ENCODE data around the gene ABHD15.

ABHD15 gene, protein sequence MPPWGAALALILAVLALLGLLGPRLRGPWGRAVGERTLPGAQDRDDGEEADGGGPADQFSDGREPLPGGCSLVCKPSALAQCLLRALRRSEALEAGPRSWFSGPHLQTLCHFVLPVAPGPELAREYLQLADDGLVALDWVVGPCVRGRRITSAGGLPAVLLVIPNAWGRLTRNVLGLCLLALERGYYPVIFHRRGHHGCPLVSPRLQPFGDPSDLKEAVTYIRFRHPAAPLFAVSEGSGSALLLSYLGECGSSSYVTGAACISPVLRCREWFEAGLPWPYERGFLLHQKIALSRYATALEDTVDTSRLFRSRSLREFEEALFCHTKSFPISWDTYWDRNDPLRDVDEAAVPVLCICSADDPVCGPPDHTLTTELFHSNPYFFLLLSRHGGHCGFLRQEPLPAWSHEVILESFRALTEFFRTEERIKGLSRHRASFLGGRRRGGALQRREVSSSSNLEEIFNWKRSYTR

DNA sequence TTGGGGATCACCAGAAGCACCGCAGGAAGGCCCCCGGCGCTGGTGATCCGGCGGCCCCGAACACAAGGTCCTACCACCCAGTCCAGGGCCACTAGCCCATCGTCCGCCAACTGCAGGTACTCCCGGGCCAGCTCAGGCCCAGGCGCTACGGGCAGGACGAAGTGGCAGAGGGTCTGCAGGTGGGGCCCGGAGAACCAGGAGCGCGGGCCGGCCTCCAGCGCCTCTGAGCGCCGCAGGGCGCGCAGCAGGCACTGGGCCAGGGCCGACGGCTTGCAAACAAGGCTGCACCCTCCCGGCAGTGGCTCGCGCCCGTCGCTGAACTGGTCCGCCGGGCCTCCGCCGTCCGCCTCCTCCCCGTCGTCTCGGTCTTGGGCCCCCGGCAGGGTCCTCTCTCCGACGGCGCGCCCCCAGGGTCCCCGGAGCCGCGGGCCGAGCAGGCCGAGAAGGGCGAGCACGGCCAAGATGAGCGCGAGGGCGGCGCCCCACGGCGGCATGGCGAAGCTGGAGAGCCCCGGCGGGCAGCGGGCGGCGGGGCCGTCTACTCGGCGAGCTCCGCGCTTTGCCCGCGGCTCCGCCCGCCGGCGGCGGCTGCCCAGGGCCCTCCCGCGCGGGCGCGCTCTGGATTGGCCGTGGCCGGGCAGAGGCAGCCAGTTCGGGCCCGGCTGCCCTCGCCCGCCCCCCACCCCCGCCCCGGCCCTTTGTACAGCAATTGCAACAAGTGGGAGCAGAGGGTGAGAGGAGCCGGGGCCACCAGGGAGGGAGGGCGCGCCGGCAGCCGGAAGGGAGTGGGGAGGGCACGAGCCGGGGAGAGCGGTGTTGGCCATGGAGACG, at the start of gene ABHD15:
Gene ABHD15, minus strand, starts transcription at position 565 of the 831 bp plus-strand sequence. Its CDS starts 71 bp downstream, at position 494.
- DNase-seq: peak; percentile 50 to 66

DNA sequence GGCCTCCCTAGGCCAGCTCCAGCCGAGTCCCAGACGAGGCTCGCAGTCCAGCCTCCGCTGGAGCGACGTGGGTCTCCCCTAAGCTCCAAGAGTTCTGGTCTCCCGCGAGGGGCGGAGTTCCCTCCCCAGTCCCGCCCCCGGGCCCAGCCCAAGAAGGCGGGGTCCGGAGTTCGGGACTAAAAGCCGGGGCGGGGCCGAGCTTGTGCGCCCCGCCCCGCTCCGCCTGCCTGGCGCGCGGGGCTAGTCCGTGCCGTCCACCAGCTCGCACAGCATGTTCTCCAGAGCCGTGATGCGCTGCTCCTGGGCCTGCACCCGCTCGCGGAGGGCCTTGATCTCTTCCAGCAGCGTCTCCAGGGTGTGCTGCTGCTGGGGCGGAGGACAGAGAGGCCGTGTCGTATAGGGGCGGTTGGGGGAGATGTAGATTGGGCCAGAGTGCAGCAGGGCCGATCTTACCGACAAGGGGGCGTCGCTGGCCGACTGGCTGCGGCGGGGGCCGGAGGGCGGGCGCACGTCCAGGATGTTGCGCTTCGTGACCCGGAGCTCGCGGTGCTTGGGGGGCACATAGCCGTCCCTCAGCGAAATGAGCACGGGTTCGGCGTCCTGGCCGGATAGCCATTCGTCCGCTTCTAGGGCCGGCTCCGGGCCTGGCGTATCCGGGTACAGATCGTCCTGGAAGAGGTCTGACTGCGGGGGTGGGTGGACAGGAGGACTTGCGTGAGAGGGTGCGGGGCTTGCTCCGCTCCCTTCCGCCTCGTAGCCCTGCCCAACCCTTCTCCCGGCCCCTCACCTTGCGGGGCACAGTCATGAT, 48.9 kb upstream of the ABHD15 start:
- DNase-seq: peak; percentile 87 to 90

DNA sequence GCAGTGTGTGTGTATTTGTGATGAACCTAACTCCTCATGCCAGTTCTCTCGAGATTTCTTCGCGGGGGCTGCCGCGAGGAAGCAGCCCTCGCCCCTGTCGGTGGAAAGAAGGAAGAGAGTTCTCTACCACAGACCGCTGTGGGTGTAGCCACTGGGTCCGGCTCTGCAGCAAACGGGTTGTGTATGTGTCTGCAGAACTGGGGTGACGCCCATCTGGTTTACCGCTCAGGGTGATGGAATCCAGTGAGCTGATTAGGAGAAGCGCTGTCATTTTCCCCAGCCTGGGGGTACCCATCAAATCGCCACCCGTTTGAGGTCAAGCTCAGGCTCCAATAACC, 48.2 kb upstream of the ABHD15 start:
- peak; percentile 63 to 68 for DNase-seq

DNA sequence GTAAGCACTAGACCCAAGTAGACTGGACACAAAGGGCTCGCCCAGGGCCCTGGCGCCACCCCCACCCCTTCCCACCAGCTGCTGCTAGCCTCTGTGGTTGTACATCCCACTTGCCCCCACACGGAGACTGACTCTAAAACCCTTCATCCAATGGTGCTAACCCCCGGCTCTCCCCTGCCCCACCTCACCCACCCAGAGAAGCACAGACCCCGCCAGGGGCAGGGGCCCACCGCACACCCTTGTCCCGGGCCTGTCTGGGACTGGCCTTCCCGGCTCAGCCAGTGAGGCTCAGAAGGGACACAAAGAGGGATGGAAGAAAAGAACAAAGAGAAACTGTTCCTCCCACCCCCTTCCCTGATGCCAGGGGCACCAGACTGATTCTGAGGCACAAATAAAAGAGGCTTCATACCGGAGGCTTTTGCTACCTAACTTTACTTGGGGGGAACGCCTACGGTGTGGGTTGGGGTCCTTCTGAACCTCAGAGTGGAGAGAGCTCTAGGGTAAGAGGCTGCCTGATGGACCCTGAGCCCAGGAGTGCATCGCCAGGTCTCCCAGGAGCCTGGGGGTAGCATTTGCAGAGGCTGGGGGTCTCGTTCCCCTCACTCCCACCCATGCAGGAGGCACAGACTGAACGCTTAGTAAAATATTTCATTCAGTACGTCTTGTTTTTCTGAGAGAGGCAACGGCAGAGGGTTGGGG, 47.7 kb upstream of the ABHD15 start:
- peak; percentile 41 to 54 for DNase-seq

DNA sequence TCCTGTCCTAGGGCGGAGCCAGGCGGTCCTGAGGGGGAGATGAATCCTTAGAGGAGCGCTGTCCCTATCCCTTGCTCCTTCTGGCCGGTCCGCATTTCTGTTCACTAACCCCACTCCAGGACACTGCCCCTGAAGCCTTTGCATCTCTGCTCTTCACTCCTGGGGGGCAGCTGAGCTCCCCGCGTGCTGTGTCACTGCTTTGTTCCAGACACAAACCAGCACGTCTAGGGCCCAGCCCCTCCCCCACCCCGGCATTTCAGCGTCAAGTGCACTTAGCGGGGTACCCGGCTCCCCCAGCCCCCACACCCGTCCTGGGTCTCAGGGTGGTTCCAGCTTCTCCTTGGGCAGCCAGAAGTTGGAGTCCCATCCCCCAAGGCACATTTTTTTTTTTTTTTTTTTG, 47.0 kb upstream of the ABHD15 start:
- no peak for DNase-seq

DNA sequence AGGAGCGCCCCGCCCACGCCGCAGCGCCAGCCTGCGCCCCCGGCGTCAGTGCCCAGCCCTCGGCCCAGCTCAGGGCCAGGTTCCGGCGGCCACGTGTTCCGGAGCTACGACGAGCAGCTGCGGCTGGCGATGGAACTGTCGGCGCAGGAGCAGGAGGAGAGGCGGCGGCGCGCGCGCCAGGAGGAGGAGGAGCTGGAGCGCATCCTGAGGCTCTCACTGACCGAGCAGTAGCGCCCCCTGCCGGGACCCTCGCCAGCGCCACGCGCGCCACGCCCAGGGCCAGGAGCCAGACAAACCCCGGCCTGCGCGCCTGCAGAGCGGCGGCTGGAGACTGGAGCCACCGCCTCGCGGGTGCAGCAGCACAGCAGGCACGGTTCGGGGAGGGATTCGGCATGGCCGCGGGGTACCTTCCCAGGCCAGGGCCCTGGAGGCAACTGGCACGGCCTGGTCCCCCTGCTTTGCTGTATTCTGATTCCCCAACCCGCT, 46.6 kb upstream of the ABHD15 start:
- DNase-seq: peak; percentile 70 to 90

DNA sequence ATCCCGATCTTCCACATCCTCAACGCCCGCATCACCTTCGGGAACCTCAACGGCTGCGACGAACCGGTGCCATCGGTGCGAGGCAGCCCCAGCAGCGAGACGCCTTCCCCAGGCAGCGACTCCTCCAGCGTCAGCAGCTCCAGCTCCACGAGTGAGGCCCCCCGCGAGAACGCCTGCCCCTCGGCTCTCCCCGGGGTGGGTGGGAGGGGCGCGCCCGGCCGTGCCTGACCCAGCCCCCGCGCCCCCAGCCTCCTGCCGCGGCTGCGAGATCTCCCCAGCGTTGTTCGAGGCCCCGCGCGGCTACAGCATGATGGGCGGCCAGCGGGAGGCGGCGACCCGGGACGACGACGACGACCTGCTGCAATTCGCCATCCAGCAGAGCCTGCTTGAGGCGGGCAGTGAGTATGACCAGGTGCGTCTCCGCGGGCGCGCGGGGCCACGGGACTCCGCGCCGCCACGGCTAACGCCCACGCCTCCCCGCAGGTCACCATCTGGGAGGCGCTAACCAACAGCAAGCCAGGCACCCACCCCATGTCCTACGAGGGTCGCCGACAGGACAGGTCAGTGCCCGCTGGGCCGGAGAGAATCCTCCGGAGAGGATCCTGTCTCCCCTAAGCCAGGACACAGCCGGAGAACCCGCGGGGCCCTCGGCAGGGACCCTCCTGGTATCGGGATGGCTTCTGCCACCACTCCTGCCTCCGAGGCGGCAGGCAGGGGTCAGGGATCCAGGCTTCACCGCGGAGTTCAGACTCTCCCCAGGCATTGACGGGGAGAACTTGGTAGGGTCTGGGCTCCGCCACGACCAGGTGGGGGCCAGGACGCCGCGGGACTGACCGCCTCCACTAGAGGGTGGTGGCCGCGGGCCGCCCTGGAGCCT, 45.8 kb upstream of the ABHD15 start:
- DNase-seq: no peak

DNA sequence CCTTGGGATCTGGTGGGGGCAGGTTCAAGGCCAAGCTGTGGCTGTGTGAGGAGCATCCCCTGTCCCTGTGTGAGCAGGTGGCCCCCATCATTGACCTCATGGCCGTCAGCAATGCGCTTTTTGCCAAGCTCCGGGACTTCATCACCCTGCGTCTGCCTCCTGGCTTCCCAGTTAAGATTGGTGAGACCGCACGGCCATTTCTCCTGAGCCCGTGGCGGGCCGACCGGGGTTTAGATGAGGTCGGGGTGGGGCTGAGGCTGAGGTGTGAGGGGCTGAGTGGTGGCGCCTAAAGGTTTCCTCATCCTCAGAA, 45.2 kb upstream of the ABHD15 start:
- DNase-seq: no peak

DNA sequence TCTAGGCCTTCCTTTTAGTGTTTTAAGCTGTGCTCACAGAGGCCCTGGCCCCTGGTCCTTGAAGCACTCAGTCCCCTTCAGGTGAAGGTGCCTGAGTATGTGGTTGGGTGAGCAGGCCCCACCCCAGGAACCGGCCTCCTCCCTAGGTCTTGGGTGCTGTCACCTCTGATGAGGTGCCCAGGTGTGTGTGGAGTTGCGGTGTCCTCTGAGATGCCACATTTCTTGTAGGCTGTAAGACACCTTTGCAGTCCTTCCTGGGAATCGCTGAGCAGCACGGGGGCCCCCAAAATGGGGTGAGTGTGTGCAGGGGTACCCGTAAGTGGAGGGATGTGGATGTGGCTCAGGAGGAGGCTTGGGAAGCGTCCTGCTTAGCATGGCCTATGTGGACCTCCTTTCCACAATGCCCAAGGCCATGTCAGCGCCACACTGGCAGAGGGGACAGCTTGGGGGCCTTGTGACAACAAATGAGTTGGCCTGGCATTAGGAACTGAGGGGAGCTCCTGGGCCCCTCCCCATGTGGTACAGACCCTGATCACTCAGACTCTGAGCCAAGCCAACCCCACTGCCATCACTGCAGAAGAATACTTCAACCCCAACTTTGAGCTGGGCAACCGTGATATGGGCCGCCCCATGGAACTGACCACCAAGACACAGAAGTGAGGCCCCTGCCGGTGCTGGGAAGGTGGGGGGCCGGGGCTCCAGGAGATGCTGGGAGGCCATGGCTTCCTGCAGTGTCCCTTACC, 44.7 kb upstream of the ABHD15 start:
- no peak for DNase-seq

DNA sequence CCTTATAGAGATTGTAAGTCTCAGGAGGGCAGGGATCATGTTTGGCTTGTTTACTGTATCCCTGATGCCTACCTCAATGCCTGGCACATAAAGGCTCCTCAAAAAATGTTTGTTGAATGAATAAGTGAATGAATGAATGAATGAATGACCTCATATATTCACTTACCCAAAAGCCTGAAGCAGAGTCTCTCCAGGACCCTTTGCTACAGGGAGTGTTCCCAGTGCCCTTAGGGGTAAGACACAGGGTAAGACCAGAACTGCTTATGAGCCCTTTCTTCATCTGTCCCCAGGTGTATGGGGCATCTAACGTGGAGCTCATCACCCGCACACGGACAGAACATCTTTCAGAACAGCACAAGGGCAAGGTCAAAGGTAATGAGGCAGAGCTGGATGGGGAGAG, 43.6 kb upstream of the ABHD15 start:
- no peak for DNase-seq

DNA sequence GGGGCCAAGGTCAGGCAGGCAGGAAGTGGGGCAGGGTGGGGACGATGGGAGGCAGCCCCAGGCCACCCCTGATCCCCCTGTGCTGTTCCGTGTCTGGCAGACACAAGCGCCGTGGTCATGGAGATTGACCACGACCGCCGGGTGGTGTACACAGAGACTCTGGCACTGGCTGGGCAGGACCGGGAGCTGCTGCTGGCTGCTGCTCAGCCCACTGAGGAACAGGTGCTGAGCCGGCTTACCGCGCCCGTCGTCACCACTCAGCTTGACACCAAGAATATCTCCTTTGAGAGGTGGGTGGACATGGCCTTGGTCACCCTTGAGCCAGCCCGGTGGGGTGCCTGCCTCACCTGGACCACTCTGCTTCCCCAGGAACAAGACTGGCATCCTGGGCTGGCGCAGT, 42.1 kb upstream of the ABHD15 start:
- no peak for DNase-seq

DNA sequence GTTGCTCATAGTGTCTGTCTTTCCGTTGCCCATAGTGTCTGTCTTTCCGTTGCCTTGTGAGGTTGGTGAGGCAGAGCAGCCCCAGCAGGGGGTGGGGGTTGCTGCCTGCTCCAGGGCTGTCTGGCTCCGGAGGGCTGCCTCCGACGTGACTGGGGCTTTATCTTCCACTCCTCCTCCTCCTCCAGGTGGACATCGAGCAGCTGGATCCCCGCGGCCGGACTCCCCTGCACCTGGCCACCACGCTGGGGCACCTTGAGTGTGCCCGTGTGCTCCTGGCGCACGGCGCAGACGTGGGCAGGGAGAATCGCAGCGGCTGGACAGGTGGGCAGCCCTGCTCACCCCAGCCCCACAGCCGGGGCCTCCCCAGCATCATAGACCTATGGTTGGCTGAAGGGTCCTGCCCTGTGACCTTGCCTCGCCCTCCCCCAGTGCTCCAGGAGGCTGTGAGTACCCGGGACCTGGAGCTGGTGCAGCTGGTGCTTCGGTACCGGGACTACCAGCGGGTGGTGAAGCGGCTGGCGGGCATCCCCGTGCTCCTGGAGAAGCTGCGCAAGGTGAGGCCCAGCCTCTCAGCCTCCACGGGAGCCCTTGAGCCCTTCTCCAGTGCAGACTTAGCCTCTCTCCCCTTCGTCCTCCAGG, 40.8 kb upstream of the ABHD15 start:
- no peak for DNase-seq

DNA sequence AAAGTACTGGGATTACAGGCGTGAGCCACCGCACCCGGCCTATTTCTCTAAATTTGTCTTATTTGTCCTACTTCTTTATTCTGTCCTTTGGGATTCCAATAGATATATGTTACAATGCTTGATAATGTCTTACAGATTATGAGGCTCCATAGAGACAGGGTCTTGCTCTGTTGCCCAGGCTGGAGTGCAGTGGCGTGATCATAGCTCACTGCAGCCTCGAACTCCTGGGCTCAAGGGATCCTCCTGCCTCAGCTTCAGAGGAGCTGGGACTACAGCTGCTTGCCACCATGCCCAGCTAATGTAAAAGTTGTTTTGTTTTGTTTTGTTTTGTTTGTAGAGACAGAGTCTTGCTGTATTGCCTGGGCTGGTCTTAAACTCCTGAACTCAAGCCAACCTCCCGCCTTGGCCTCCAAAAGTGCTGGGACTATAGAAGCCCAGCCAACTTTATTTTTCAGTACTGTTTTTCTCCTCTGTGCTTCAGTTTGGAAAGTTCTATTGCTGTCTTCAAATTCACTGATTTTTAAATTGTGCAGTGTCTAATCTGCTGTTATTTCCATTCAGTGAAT, 36.4 kb upstream of the ABHD15 start:
- DNase-seq: no peak

DNA sequence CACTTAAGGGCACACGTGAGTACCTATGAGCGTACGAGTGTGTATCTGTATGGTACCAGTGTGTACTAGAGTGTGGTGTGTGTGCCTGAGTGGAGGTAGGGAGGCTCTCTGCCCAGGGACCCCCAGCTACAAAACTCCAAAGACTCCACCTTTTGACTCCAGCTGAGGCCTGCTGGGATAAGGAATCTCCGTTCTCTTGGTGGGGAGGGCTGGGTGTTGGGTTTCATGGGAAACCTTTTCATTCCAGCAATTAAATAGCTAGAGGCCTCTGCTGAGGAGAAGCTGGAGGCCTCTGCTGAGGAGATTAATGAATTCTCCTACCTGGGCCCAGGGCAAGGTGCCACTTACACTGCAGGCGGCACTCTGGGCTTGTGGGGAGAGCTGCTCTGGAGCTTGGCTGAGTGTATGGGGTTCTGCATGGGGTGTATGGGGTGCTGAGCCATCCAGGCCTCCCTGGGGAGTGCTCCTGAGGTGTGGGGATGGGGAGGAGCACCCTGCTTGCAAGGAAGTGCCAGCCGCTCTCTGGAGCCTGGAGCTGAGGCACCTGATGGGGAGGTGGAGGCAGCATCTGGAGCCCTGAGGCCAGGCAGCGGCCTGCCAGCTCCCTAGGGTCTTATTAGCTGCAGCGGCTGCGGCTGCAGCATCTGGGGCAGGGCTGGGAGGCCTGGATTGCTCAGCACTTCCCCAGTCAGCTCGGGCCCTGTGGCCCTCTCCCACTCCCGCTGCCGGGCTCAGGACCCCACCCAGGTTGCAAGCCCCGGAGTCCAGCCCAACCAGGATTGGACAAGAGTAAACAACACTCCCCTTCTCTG, 30.7 kb upstream of the ABHD15 start:
- no peak for DNase-seq

DNA sequence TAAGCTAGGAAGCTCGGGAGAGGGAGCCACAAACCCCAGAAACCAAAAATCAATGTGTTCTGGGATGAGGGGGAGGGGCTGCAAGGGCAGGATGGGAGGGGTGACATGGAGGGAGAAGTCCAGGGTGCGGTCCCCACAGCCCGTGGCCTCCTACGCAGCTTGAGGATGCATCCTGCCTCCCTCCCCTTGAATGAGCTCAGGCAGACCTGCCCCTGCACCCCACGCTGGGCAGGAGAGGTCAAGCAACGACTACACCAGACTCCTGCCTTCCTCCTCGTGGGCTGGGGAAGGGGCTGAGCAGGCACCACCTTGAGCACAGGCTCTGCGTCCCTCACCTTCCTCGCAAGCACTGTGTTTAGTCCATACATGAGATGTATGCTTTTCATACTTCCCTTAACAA, 30.0 kb upstream of the ABHD15 start:
- DNase-seq: no peak

DNA sequence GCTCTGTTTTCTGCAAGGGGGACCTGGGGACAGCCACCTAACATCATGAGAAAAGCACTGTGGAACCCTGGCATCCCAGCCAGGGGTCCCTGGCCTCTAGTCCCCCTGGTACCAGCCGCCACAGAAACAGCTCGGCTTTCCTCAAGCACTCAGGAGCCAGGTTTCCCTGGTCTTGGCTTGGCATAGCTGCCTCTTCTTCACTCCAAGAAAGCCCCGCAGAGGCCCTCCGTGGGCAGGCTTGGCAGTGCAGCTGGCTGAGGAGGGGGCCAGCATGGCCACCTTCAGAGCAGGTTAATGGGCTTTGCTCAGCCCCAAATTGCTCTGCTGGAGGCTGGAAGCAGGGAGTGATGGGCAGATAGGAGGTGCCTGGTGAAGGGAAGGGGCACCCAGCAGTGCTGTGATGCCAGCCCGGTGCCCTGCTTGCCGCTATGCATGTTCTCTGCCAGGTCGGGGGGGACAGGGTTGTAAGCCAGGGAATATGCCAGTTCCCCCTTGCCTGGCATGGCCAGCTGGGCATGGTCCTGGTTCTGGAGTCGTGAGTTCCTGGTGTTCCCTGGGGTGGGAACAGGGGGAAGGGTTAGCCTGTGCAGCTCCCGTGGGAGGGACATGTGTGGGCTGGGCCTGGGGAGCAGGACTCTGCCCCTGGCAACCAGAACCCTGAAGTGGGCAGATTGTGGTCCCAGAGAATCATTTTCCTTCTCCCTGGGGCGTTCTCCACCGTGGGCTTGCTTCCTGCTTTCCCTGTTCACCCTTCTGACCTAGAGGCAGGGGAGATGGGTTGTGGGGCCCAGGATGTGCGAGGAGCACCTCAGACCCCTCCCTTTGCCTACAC, 29.3 kb upstream of the ABHD15 start:
- DNase-seq: no peak

DNA sequence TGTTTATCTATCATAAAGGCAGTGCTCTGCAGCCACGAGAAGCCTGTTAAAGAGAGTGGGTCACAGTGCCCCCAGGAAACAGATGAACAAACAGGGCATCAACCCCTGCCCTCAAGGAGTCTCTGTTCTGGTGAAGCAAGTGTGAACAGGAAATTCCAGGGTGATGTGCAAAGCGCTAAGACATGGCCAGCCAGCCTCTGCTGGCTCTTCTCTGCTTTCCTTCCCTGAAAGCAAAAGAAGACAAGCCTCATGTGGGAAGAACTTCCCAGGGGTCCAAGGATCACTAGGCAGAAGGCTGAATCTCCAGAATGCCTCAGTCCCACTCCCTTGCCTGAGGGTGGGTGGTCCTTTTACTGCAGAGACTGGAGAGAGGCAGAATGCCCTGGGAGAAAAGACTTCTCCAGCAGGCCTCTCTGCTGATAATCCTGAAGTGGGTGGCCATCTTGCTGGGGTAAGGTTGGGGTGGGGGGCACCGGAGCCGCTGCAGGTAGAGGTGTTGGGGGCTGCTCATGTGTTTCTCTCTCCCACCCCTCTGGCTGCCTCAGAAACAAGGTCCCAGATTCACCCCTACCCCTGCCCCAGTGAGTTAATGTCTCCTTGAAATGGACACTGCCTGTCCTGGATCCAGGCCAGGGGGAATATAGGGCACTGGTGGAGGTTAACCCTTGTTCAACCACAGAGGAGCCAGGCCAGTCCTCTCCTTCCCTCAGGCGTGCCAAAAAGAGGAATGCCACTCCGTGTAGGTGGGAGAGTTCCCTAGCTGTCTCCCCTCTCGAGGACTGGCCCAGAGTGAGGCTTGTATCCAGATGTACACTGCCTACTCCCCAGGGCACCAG, 28.5 kb upstream of the ABHD15 start:
- no peak for DNase-seq

Measured in hippocampal formation (tissue), 2 donors.